H9 (cell line): ENCODE results near the gene AQP2. TPM values are rescaled to one million over a fixed set of nuclear protein-coding genes. Genes with fewer than 3 reads are reported as not detected.
A peak's percentile ranks its signal among the peaks of the same experiment; 100 is the strongest.

Source experiments
- DNase-seq: peaks from one replicate; pipeline ENCODE4 v3.0.0-alpha.2; 2017
- H2AFZ ChIP-seq: one replicate; pipeline ENCODE4 v1.6.1; 2013; ENCODE audit warnings: mild to moderate bottlenecking, low read length, control low read depth, moderate library complexity
- H2AK5ac ChIP-seq: 2 replicates; pipeline ENCODE4 v1.6.1; 2013; ENCODE audit warnings: low read length, control low read depth, mixed read lengths; ENCODE audit not compliant: insufficient read length
- H2BK120ac ChIP-seq: one replicate; pipeline ENCODE4 v1.6.1; 2013; ENCODE audit warnings: low read depth, mild to moderate bottlenecking, low read length, control low read depth, inconsistent platforms; ENCODE audit not compliant: poor library complexity, severe bottlenecking
- H2BK12ac ChIP-seq: 2 replicates; pipeline ENCODE4 v1.6.1; 2013; ENCODE audit warnings: low read length, control low read depth, mixed read lengths, low read depth; ENCODE audit not compliant: insufficient read length
- H2BK15ac ChIP-seq: 2 replicates; pipeline ENCODE4 v1.6.1; 2013; ENCODE audit warnings: low read depth, low read length, control low read depth
- H2BK20ac ChIP-seq: one replicate; pipeline ENCODE4 v1.6.1; 2013; ENCODE audit warnings: low read depth, mild to moderate bottlenecking, low read length, control low read depth, inconsistent platforms; ENCODE audit not compliant: poor library complexity, severe bottlenecking
- H2BK5ac ChIP-seq: 2 replicates; pipeline ENCODE4 v1.6.1; 2013; ENCODE audit warnings: low read length, control low read depth, mixed read lengths; ENCODE audit not compliant: insufficient read length
- H3K14ac ChIP-seq: 2 replicates; pipeline ENCODE4 v1.6.1; 2013; ENCODE audit warnings: low read length, control low read depth; ENCODE audit not compliant: insufficient read depth
- H3K18ac ChIP-seq: 2 replicates; pipeline ENCODE4 v1.6.1; 2013; ENCODE audit warnings: low read depth, mild to moderate bottlenecking, mixed read lengths, low read length, control low read depth; ENCODE audit not compliant: insufficient read length
- H3K23ac ChIP-seq: 2 replicates; pipeline ENCODE4 v1.6.1; 2013; ENCODE audit warnings: low read length, control low read depth, mixed read lengths, low read depth; ENCODE audit not compliant: insufficient read length
- H3K23me2 ChIP-seq: 2 replicates; pipeline ENCODE4 v1.6.1; 2013; ENCODE audit warnings: low read depth, mild to moderate bottlenecking, mixed read lengths, low read length, control low read depth; ENCODE audit not compliant: insufficient read length, poor library complexity, severe bottlenecking
- H3K27ac ChIP-seq: 2 replicates; pipeline ENCODE4 v1.5.1; 2013; ENCODE audit warnings: low read length, control low read depth, mixed read lengths, low read depth; ENCODE audit not compliant: insufficient read length
- H3K27me3 ChIP-seq: 2 replicates; pipeline ENCODE4 v1.6.1; 2013; ENCODE audit warnings: low read length, control low read depth, inconsistent platforms; ENCODE audit not compliant: insufficient read depth
- H3K4ac ChIP-seq: 2 replicates; pipeline ENCODE4 v1.6.1; 2013; ENCODE audit warnings: low read depth, mild to moderate bottlenecking, control low read depth, inconsistent platforms, low read length, moderate library complexity
- H3K4me1 ChIP-seq: 2 replicates; pipeline ENCODE4 v1.6.1; 2013; ENCODE audit warnings: low read length, control low read depth, inconsistent platforms; ENCODE audit not compliant: insufficient read depth
- H3K4me2 ChIP-seq: 2 replicates; pipeline ENCODE4 v1.6.1; 2013; ENCODE audit warnings: low read length, control low read depth, mixed read lengths; ENCODE audit not compliant: insufficient read length, insufficient read depth
- H3K56ac ChIP-seq: 2 replicates; pipeline ENCODE4 v1.6.1; 2013; ENCODE audit warnings: low read depth, mild to moderate bottlenecking, mixed read lengths, low read length, control low read depth; ENCODE audit not compliant: insufficient read length
- H3K79me1 ChIP-seq: 2 replicates; pipeline ENCODE4 v1.6.1; 2013; ENCODE audit warnings: low read depth, mild to moderate bottlenecking, moderate library complexity, low read length, control low read depth, inconsistent platforms; ENCODE audit not compliant: insufficient read depth, poor library complexity, severe bottlenecking
- H3K79me2 ChIP-seq: 2 replicates; pipeline ENCODE4 v1.6.1; 2013; ENCODE audit warnings: low read length, control low read depth, inconsistent platforms; ENCODE audit not compliant: insufficient read depth
- H3K9ac ChIP-seq: 2 replicates; pipeline ENCODE4 v1.6.1; 2013; ENCODE audit warnings: low read length, control low read depth, mixed read lengths; ENCODE audit not compliant: insufficient read length; ENCODE audit errors: extremely low read depth
- H3K9me3 ChIP-seq: one replicate; pipeline ENCODE4 v1.6.1; 2013; ENCODE audit warnings: low read depth, low read length, inconsistent platforms; ENCODE audit not compliant: control insufficient read depth
- H3T11ph ChIP-seq: one replicate; pipeline ENCODE4 v1.6.1; 2013; ENCODE audit warnings: mild to moderate bottlenecking, low read length, control low read depth, inconsistent platforms
- H4K20me1 ChIP-seq: one replicate; pipeline ENCODE4 v1.6.1; 2013; ENCODE audit not compliant: control insufficient read depth, insufficient read length, insufficient read depth
- H4K5ac ChIP-seq: 2 replicates; pipeline ENCODE4 v1.6.1; 2013; ENCODE audit warnings: low read depth, mild to moderate bottlenecking, mixed read lengths, low read length, control low read depth; ENCODE audit not compliant: insufficient read length
- H4K8ac ChIP-seq: replicated peaks from 2 replicates; pipeline ENCODE4 v1.6.1; 2013; ENCODE audit warnings: low read length, control low read depth, mixed read lengths, low read depth; ENCODE audit not compliant: insufficient read length
- H4K91ac ChIP-seq: 2 replicates; pipeline ENCODE4 v1.6.1; 2013; ENCODE audit warnings: low read depth, mild to moderate bottlenecking, moderate library complexity, mixed read lengths, low read length, control low read depth; ENCODE audit not compliant: insufficient read length
- H3K27ac Mint-ChIP-seq, 3 experiments: 2 replicates in 2 of 3; 3 replicates in 1 of 3; pipeline ENCODE4 v1.8.0; 2020 to 2021; ENCODE audit warnings: mixed read lengths in 3 of 3, mild to moderate bottlenecking in 1 of 3, moderate library complexity in 1 of 3
- H3K27me3 Mint-ChIP-seq: 2 replicates; pipeline ENCODE4 v1.8.0; 2021; ENCODE audit warnings: low read depth, mild to moderate bottlenecking, moderate library complexity, mixed read lengths
- H3K36me3 Mint-ChIP-seq, 3 experiments: 2 replicates in 2 of 3; 3 replicates in 1 of 3; pipeline ENCODE4 v1.8.0; 2020 to 2021; ENCODE audit warnings: low read depth in 3 of 3, mixed read lengths in 3 of 3; ENCODE audit not compliant: insufficient read depth in 1 of 3
- H3K4me1 Mint-ChIP-seq, 2 experiments: 2 replicates each; pipeline ENCODE4 v1.8.0; 2020; ENCODE audit warnings: mixed read lengths in 2 of 2
- H3K4me3 Mint-ChIP-seq, 2 experiments: 2 replicates in 1 of 2; 3 replicates in 1 of 2; pipeline ENCODE4 v1.8.0; 2020 to 2021; ENCODE audit warnings: mild to moderate bottlenecking in 2 of 2, mixed read lengths in 2 of 2, moderate library complexity in 1 of 2
- H3K9me3 Mint-ChIP-seq, 2 experiments: 2 replicates in 1 of 2; 3 replicates in 1 of 2; pipeline ENCODE4 v1.8.0; 2020; ENCODE audit warnings: mild to moderate bottlenecking in 2 of 2, mixed read lengths in 2 of 2, moderate library complexity in 1 of 2
- WGBS: extraction: QIAGEN DNeasy Blood & Tissue Kit; methylation state at CpG from one replicate; pipeline ENCODE4 v1.1.7; 2013; ENCODE audit warnings: missing lambda C conversion rate, low lambda C conversion rate, mixed read lengths; ENCODE audit not compliant: insufficient read length; ENCODE audit errors: extremely low coverage; 5-methylcytosine and 5-hydroxymethylcytosine counted together
- total RNA-seq: library from RNA; stranded (reverse); gene quantifications from 2 replicates; pipeline ENCODE4 v1.2.1, GENCODE V29; 2021
- TF ChIP-seq, protein P1 (sequence below): fragments of 200-600 bp; sonication (generic); conservative IDR thresholded peaks from 3 replicates; pipeline ENCODE4 v1.8.0; 2021; ENCODE audit warnings: antibody characterized with exemption, mild to moderate bottlenecking

The AQP2 gene
- total RNA-seq, 1 experiment from 2014 or later: not detected

- H3K9ac ChIP-seq: no peak overlapping the region
- no peak overlapping the region for H3K23ac ChIP-seq
- no CpG with 5 or more reads among the region's 14 CpGs for WGBS
- TF ChIP-seq, protein P1, sequence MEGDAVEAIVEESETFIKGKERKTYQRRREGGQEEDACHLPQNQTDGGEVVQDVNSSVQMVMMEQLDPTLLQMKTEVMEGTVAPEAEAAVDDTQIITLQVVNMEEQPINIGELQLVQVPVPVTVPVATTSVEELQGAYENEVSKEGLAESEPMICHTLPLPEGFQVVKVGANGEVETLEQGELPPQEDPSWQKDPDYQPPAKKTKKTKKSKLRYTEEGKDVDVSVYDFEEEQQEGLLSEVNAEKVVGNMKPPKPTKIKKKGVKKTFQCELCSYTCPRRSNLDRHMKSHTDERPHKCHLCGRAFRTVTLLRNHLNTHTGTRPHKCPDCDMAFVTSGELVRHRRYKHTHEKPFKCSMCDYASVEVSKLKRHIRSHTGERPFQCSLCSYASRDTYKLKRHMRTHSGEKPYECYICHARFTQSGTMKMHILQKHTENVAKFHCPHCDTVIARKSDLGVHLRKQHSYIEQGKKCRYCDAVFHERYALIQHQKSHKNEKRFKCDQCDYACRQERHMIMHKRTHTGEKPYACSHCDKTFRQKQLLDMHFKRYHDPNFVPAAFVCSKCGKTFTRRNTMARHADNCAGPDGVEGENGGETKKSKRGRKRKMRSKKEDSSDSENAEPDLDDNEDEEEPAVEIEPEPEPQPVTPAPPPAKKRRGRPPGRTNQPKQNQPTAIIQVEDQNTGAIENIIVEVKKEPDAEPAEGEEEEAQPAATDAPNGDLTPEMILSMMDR: no peak
- no peak overlapping the region for H3T11ph ChIP-seq
- no peaks in the 10 kb centered on the region for H3K9me3 ChIP-seq
- H4K91ac ChIP-seq: no peak overlapping the region
- H2AFZ ChIP-seq: no peak overlapping the region
- H3K18ac ChIP-seq: no peak overlapping the region
- no peak overlapping the region for H2BK120ac ChIP-seq
- no peak overlapping the region for H2BK5ac ChIP-seq
- no peaks in the 10 kb centered on the region for H3K9me3 Mint-ChIP-seq
- H3K4ac ChIP-seq: no peak overlapping the region
- H3K27me3 Mint-ChIP-seq: peaks cover 27% of the 10 kb centered on the region
- H2BK20ac ChIP-seq: no peak overlapping the region
- H2AK5ac ChIP-seq: no peak overlapping the region
- H3K4me3 Mint-ChIP-seq: peak overlapping the region in 1 of 2 experiments; percentile 47; a peak in 2 of 5 replicates
- no peaks in the 10 kb centered on the region; the same call in 1 of the 2 replicates for H3K4me1 ChIP-seq
- H3K27me3 ChIP-seq: no peaks in the 10 kb centered on the region
- H3K4me2 ChIP-seq: no peak overlapping the region
- no peak overlapping the region for H3K14ac ChIP-seq
- H3K4me1 Mint-ChIP-seq: peaks cover 40 to 59% of the 10 kb centered on the region in 2 experiments
- no peaks in the 10 kb centered on the region for H3K79me1 ChIP-seq
- H3K56ac ChIP-seq: no peak overlapping the region
- no peak overlapping the region for H3K27ac ChIP-seq
- H4K8ac ChIP-seq: no peak overlapping the region
- no peaks in the 10 kb centered on the region for H4K20me1 ChIP-seq
- H2BK15ac ChIP-seq: no peak overlapping the region
- no peaks in the 10 kb centered on the region; a peak in 1 of 7 replicates for H3K36me3 Mint-ChIP-seq
- H3K23me2 ChIP-seq: peaks cover 5% of the 10 kb centered on the region
- peak; percentile 38 for DNase-seq
- no peak overlapping the region for H3K27ac Mint-ChIP-seq
- H4K5ac ChIP-seq: no peak overlapping the region
- H3K79me2 ChIP-seq: no peaks in the 10 kb centered on the region
- H2BK12ac ChIP-seq: no peak overlapping the region
Measured at GRCh38 chr12:49942921-49943624, 7.5 kb upstream of the AQP2 start.
